Posterior cingulate gyrus (tissue), 11 donors: ENCODE data around the gene A1BG.
"Not testable (repeated sequence)": the region's sequence is repeated elsewhere in the genome, so short reads cannot be mapped to it uniquely, and the experiment has no call there.

Source experiments
- DNase-seq, 10 donors: peaks; one replicate each; pipeline versions ENCODE4 v3.0.0 to v3.0.0-alpha.2; 2020 to 2021; ENCODE audit warnings: mixed read lengths in 3 of 10
- intact Hi-C: fragments of 100-400 bp; cut with DNase I; formaldehyde crosslinking; loops from one replicate; pipeline ENCODE4 v1.15.1; 2023

The A1BG gene

GRCh38 chr19:58362272-58362994, 9.1 kb upstream of the A1BG start, which contains the start of gene ZNF497:
Gene ZNF497 (minus strand): TSS chr19:58362751. CDS start chr19:58357635, 5,116 bp downstream.
- DNase-seq, result peak; percentile 94 to 100 (median 96)
- intact Hi-C loops, result loop anchor here (1.0 to 2.0 kb wide), 3 partner anchors 15 to 35 kb away; partner anchors contain the start of gene ZNF837

DNA sequence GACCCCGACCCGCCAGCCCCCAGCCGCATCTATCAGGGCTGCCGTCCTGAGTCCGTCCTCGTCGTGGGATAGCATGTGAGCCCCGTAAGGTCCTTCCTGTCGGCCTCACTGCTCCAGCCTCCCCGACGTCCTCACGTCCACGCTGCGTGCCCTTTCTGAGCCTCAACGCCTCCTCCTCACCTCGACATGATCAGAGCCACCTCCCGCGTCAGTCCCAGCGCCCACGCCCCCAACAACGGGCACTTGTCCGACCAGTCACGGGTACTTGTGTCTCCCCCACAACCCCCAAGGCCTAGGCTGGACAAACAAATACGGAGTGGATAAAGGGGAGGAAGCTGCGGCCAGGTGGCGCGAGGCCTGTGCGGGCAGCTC, 8.6 kb upstream of the A1BG start:
- intact Hi-C loops, result loop anchor here (1.0 to 2.0 kb wide), 3 partner anchors 15 to 35 kb away; partner anchors contain the start of gene ZNF837
- peak in 7 of 10 donors; percentile 21 to 87 (median 51) for DNase-seq

- DNase-seq, result peak in 1 of 10 donors; percentile 47
- intact Hi-C loops, result no loop called here
Measured at GRCh38 chr19:58357481-58358145, 4.3 kb upstream of the A1BG start.

DNA sequence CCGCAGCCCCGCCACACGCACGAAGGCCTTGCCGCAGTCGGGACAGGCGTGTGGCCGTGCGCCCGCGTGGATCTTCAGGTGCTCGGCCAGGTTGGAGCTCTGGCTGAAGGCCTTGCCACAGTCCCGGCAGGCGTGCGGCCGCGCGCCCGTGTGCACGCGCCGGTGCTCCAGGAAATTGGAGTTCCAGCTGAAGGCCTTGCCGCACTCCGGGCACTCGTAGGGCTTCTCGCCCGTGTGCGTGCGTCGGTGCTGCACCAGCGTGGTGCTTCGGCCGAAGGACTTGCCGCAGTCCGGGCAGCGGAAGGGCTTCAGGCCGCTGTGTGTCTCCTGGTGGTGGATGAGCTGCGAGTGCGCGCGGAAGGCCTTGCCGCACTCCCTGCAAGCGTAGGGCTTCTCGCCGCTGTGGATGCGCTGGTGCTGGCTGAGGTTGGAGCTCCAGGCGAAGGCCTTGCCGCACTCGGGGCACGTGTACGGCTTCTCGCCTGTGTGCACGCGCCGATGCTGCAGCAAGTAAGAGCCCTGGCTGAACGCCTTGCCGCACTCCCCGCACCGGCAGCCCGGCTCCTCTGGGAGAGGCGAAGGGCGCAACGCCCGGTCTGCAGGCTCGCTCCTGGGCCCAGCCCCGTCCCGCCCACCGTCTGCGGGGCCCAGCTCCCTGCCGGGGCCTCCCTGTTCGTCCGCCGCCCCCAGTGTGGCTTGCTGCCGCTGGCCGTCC, 3.6 kb upstream of the A1BG start:
- DNase-seq, result peak in 3 of 10 donors; percentile 58 to 84 (median 80)
- intact Hi-C loops, result no loop called here

DNA sequence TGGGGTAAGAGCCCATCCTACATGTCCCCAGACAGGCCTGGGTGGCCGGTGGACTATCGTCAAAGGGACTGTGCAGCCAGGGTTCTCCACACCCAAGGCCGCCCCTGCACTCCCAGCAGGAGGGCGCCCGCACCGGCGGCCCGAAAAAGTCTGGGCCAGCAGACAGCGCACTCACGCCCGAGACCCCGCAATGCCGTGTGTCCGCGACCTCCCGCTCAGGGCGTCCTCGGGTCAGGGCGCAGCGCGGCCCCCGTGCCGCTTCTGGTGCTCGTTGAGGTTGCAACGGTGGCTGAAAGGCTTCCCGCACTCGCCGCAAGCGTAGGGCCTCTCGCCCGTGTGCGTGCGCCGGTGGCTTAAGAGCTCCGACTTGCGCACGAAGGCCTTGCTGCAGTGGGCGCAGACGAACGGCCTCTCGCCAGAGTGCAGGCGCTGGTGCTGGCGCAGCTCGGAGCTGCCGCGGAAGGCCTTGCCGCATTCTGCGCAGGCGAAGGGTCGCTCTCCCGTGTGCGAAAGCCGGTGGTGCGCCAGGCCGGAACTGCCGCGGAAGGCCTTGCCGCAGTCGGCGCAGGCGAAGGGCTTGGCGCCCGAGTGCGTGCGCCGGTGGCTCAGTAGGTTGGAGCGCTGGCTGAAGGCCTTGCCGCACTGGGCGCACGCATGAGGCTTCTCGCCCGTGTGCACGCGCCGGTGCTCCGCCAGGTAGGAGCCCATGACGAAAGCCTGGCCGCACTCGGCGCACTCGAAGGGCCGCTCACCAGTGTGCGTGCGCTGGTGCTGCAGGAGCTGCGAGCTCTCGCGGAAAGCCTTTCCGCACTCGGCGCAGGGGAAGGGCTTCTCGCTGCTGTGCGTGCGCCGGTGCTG, 2.8 kb upstream of the A1BG start:
- peak in 3 of 10 donors; percentile 73 to 77 (median 74) for DNase-seq
- intact Hi-C loops, result no loop called here

DNA sequence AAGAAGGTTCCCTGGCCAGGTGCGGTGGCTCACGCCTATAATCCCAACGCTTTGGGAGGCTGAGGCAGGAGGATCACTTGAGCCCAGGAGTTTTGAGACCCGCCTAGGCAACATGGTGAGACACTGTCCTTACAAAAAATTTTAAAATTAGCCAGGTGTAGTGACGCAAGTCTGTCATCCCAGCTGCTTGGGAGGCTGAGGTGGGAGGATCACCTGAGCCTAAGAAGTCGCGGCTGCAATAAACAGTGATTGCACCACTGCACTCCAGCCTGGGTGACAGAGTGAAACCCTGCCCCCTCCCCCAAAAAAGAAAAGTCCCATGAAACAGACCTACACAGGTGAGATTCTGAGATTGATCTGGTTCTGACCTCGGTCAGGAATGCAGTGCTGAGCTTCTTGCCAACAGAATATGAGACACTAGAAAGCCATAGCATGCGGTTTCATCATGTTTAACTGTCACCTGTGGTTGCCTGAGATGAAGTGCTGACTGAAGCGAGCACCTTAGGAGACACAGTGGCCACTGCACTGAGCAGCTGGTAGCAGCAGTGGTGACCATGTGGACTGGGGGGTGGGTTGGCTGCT, 2.0 kb upstream of the A1BG start:
- peak in 3 of 10 donors; percentile 26 to 49 (median 37) for DNase-seq
- intact Hi-C loops, result no loop called here

DNA sequence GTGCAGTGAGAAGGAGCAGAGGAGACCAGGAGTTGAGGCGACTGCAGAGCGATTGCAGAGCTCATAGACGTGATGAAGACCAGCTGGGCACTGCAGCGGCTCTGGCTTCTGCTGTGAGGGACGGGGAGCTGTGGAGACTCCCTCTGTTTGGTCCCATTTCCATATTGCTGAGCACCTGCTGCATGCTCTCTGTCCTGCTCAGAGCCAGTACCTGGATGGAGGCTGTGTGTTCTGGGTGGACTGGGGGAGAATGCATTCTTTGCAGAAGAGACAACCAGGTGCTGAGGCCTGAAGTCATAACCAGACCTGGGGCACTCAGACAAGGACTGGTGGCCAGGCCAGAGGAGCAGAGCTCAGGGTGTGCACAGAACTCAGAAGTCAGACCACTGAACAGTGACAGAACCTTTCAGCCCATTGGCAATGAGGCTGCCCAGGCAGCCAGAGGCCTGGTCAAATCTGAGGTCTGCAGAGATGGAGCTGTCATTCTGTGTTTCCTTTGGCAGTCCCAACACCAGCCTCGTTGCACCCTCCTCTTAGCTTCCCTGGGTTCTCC, 1.3 kb upstream of the A1BG start:
- DNase-seq, result peak in 2 of 10 donors; percentile 40 to 68
- intact Hi-C loops, result no loop called here

DNA sequence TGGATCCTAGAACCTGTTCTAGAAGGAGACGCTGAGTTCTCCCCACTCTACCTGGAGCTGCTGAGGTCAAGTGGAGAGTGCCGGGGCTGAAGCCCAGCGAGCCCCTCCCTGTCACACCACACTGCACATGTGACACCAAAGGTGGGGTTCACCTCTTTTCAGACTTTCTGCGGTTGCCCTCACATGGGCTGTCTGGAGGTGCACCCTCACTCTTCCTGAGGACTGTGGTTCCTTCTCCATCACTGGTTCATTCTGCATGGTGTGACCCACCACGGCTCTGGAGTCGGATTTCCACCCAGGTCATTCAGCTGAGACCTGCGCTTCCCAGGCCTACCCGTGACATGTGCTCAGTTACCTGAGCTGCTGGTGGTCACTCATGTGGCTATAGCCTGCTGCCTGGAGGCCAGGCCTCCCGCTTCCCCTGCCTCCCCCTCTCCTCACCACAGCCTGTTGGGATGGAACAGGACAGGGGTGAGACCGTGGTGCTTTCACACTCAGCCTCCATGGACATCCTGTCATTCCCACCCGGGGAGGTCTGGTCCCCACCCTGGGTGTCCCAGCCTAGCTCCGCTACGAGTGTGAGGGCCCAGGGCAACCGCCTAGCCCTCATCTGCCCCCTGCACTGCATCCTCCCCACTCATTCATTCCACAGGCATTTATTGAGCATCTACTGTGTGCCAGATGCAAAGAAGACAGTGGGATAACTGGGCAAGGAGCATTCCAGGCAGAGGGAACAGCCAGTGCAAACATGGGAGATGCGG, 605 bp upstream of the A1BG start:
- intact Hi-C loops, result no loop called here
- peak in 2 of 10 donors; percentile 23 to 42 for DNase-seq

- intact Hi-C loops, result no loop called here
- DNase-seq, result peak in 2 of 10 donors; percentile 68 to 76
Measured at GRCh38 chr19:58351990-58352755, 1.1 kb downstream of the A1BG start.

- DNase-seq, result no peak
- intact Hi-C loops, result no loop called here
Measured at GRCh38 chr19:58351558-58351878, 1.8 kb downstream of the A1BG start.

- intact Hi-C loops, result no loop called here
- DNase-seq, result peak in 2 of 10 donors; percentile 73 to 76
Measured at GRCh38 chr19:58350871-58351557, 2.3 kb downstream of the A1BG start.

GRCh38 chr19:58350001-58350861, 3.1 kb downstream of the A1BG start:
- peak in 3 of 10 donors; percentile 50 to 73 (median 67) for DNase-seq
- intact Hi-C loops, result no loop called here

GRCh38 chr19:58349590-58349989, 3.7 kb downstream of the A1BG start:
- intact Hi-C loops, result no loop called here
- no peak for DNase-seq

DNA sequence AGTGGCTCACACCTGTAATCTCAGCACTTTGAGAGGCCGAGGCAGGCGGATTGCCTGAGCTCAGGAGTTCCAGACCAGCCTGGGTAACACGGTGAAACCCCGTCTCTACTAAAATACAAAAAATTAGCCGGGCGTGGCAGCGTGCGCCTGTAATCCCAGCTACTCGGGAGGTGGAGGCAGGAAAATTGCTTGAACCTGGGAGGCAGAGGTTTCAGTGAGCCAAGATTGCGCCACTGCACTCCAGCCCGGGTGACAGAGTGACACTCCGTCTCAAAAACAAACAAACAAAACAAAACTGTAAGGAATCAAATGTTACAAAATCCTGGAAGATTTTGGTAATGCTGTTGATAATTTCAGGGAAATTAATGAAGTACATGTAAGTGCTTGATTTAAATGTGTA, 5.2 kb downstream of the A1BG start:
- DNase-seq, intact Hi-C loops: not testable (repeated sequence)

- peak; percentile 57 to 98 (median 75) for DNase-seq
- intact Hi-C loops, result loop anchor here (1.0 kb wide), 1 partner anchor 15 kb away; the partner anchor contains the start of gene ZNF497
Measured at GRCh38 chr19:58346961-58347929, 6.0 kb downstream of the A1BG start.
